Body of pancreas (tissue), 4 donors: ENCODE results near the gene DLG3. TPM values are rescaled to one million over a fixed set of nuclear protein-coding genes. Genes with fewer than 3 reads are reported as not detected.

Source experiments
- ATAC-seq: fragments of 150-250 bp; one replicate; pipeline ENCODE4 v1.9.1; 2016
- DNase-seq, 4 donors: peaks; one replicate each; pipeline ENCODE4 v3.0.0-alpha.2; 2019
- H3K27ac ChIP-seq, 4 donors: fragments of 200-600 bp; sonication (generic); 1 replicate in 3 of 4; 2 replicates in 1 of 4; pipeline versions ENCODE4 v1.5.1 to v1.6.1; 2016 to 2019; ENCODE audit warnings: mild to moderate bottlenecking in 1 of 4, mixed read lengths in 1 of 4, moderate library complexity in 1 of 4
- H3K27me3 ChIP-seq, 2 donors: fragments of 200-600 bp; sonication (generic); one replicate each; pipeline ENCODE4 v1.6.0; 2016; ENCODE audit warnings: mild to moderate bottlenecking in 1 of 2
- H3K36me3 ChIP-seq, 2 donors: fragments of 200-600 bp; sonication (generic); replicated peaks in 1 of 2; 2 replicates each; pipeline ENCODE4 v1.5.1; 2016; ENCODE audit warnings: low read depth in 2 of 2; ENCODE audit not compliant: insufficient read depth in 1 of 2
- H3K4me1 ChIP-seq: fragments of 200-600 bp; sonication (generic); one replicate; pipeline ENCODE4 v1.6.0; 2016
- H3K4me3 ChIP-seq, 2 donors: fragments of 200-600 bp; sonication (generic); 1 replicate in 1 of 2; 2 replicates in 1 of 2; pipeline ENCODE4 v1.5.1; 2016 to 2019
- H3K9me3 ChIP-seq, 3 donors: fragments of 200-600 bp; sonication (generic); 1 replicate in 2 of 3; 2 replicates in 1 of 3; pipeline ENCODE4 v1.5.1; 2016
- CTCF ChIP-seq, 7 experiments: fragments of 450-650 bp in 4 of 7; fragments of 200-600 bp in 3 of 7; sonication (generic) in 3 of 7; IDR thresholded peaks; one replicate each; pipeline ENCODE4 v1.5.1; 2016 to 2019; ENCODE audit warnings: antibody characterized with exemption in 7 of 7
- POLR2A ChIP-seq, 3 donors: fragments of 450-650 bp; IDR thresholded peaks; one replicate each; pipeline ENCODE4 v1.6.1; 2016; ENCODE audit warnings: antibody characterized with exemption in 3 of 3, mild to moderate bottlenecking in 2 of 3
- WGBS, 2 donors: methylation state at CpG; one replicate each; pipeline ENCODE4 v1.1.5; 2017; 5-methylcytosine and 5-hydroxymethylcytosine counted together
- intact Hi-C: fragments of 100-400 bp; cut with DNase I; formaldehyde crosslinking; loops from one replicate; pipeline ENCODE4 v1.15.1; 2023
- total RNA-seq, 2 donors: library from RNA; depleted of rRNA; stranded (reverse); fragments of >200 nt; gene quantifications; one replicate each; pipeline ENCODE4 v1.1.0, GENCODE V29; 2016

Gene DLG3
- total RNA-seq, 2 donors from 2014 or later = 26.0 to 26.7 TPM

DNA sequence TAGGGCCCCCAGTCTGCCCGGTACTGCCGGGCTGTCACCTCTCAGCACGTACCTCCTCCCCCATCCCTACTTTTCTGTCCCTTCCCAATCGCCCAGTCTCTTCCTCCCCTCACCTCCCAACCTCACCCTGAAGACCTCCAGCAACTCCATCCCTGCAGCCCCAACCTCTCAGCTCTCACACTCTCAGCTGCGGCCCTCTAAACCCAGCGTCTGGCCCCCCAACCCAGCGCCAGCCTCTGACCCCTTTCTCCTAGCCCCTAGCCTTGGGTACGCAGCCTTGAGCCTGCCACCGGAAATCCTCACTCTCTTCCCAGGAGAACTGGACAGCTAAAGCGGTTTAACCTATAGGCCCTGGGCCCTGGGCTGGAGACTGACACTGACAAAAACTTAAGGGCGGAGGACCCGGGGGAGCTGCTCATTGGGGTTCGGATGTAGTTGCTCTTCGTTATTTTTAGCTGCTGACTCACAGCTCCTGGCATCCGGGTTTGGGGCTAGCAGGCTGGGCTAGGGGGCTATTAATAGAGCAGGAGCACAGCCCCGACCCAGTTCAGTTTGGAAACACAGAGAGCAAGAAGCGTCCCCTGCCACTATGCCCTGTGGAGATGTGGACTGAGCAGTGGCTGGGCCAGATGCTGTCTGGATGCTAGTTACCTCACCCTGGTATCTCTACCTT lies 9.6 kb upstream of the DLG3 start:
- ATAC-seq (no peak), DNase-seq (peak in 1 of 4 donors; percentile 11)
- no peak for TF ChIP-seq CTCF (IDR thresholded peaks at IDR 0.05)
- TF ChIP-seq POLR2A (IDR thresholded peaks at IDR 0.05) = no peak
- intact Hi-C loops = no loop called here
- Histone ChIP-seq H3K9me3 (no peaks in the 10 kb centered on the region), H3K4me3 (no peak overlapping the region), H3K4me1 (peaks cover 10% of the 10 kb centered on the region), H3K27ac (peak overlapping the region in 1 of 4 donors; percentile 80), H3K27me3 (no peaks in the 10 kb centered on the region), H3K36me3 (no peaks in the 10 kb centered on the region)
- 36 to 46% methylated on average over 16 of the region's 17 CpGs for WGBS, 2 donors

- Histone ChIP-seq H3K9me3 (no peaks in the 10 kb centered on the region), H3K27ac (no peak overlapping the region), H3K4me3 (no peak overlapping the region), H3K27me3 (no peaks in the 10 kb centered on the region), H3K4me1 (peaks cover 10% of the 10 kb centered on the region), H3K36me3 (no peaks in the 10 kb centered on the region)
- DNase-seq (no peak), ATAC-seq (no peak)
- intact Hi-C loops = no loop called here
- WGBS, 2 donors = 29 to 60% methylated on average over 7 to 16 of the region's 16 CpGs
- TF ChIP-seq CTCF (IDR thresholded peaks at IDR 0.05) (no peak), POLR2A (IDR thresholded peaks at IDR 0.05) (no peak)
Measured at GRCh38 chrX:70436343-70436742, 8.3 kb upstream of the DLG3 start.

- ATAC-seq = no peak
- 25 to 36% methylated on average over 2 of the region's 2 CpGs for WGBS, 2 donors
- H3K27me3 ChIP-seq = no peaks in the 10 kb centered on the region
Measured at GRCh38 chrX:70437011-70437410, 7.6 kb upstream of the DLG3 start.

GRCh38 chrX:70437921-70438665 lies 6.5 kb upstream of the DLG3 start:
- intact Hi-C loops = no loop called here
- H3K27me3 ChIP-seq = no peaks in the 10 kb centered on the region

More at GRCh38 chrX:70437011-70437410, 7.6 kb upstream of the DLG3 start:
- intact Hi-C loops = no loop called here
- H3K36me3 ChIP-seq = no peaks in the 10 kb centered on the region
- no peak overlapping the region for H3K27ac ChIP-seq
- H3K9me3 ChIP-seq = no peaks in the 10 kb centered on the region
- no peak for DNase-seq
- TF ChIP-seq POLR2A (IDR thresholded peaks at IDR 0.05) (no peak), CTCF (IDR thresholded peaks at IDR 0.05) (no peak)
- no peak overlapping the region for H3K4me3 ChIP-seq
- peaks cover 10% of the 10 kb centered on the region for H3K4me1 ChIP-seq

More at GRCh38 chrX:70437921-70438665, 6.5 kb upstream of the DLG3 start:
- no peak for DNase-seq
- H3K9me3 ChIP-seq = no peaks in the 10 kb centered on the region
- H3K36me3 ChIP-seq = no peaks in the 10 kb centered on the region
- no peak overlapping the region for H3K4me3 ChIP-seq
- WGBS, 2 donors = 64 to 85% methylated on average over 7 to 8 of the region's 8 CpGs
- no peak for ATAC-seq
- no peak overlapping the region for H3K27ac ChIP-seq
- TF ChIP-seq CTCF (IDR thresholded peaks at IDR 0.05) (no peak), POLR2A (IDR thresholded peaks at IDR 0.05) (no peak)
- H3K4me1 ChIP-seq = peaks cover 10% of the 10 kb centered on the region
